ENCODE results near the gene PELO. TPM values are rescaled to one million over a fixed set of nuclear protein-coding genes. Genes with fewer than 3 reads are reported as not detected.

The PELO gene
- total RNA-seq, 1 donor from 2014 or later = 134 TPM

GRCh38 chr5:52804387-52804791 is 16.7 kb downstream of the PELO start:
- H3K4me3 Mint-ChIP-seq (ENCODE audit: unreplicated experiment) = peak overlapping the region; percentile 61
- no peaks in the 10 kb centered on the region for H3K27me3 Mint-ChIP-seq (ENCODE audit: low read depth)
- H3K27ac Mint-ChIP-seq (ENCODE audit: unreplicated experiment) = peak overlapping the region; percentile 87
- DNase-seq (ENCODE audit: low spot score) = no peak
- no peak for TF ChIP-seq CTCF (IDR thresholded peaks at IDR 0.05)
- peaks cover 62% of the 10 kb centered on the region for H3K4me1 Mint-ChIP-seq (ENCODE audit: low read depth)
- peaks cover 37% of the 10 kb centered on the region for H3K36me3 Mint-ChIP-seq (ENCODE audit: low read depth)
- no peaks in the 10 kb centered on the region for H3K9me3 Mint-ChIP-seq (ENCODE audit: low read depth)

GRCh38 chr5:52804981-52805380 is 17.3 kb downstream of the PELO start:
- Mint-ChIP-seq H3K4me1 (ENCODE audit: low read depth) (peaks cover 62% of the 10 kb centered on the region), H3K36me3 (ENCODE audit: low read depth) (peaks cover 37% of the 10 kb centered on the region), H3K27ac (ENCODE audit: unreplicated experiment) (peak overlapping the region; percentile 74), H3K27me3 (ENCODE audit: low read depth) (no peaks in the 10 kb centered on the region), H3K4me3 (ENCODE audit: unreplicated experiment) (peak overlapping the region; percentile 61), H3K9me3 (ENCODE audit: low read depth) (no peaks in the 10 kb centered on the region)
- no peak for TF ChIP-seq CTCF (IDR thresholded peaks at IDR 0.05)
- DNase-seq (ENCODE audit: low spot score) = no peak

- H3K27ac Mint-ChIP-seq (ENCODE audit: unreplicated experiment) = peak overlapping the region; percentile 74
- no peak for TF ChIP-seq CTCF (IDR thresholded peaks at IDR 0.05)
- H3K36me3 Mint-ChIP-seq (ENCODE audit: low read depth) = peaks cover 36% of the 10 kb centered on the region
- H3K27me3 Mint-ChIP-seq (ENCODE audit: low read depth) = no peaks in the 10 kb centered on the region
- H3K4me1 Mint-ChIP-seq (ENCODE audit: low read depth) = peaks cover 68% of the 10 kb centered on the region
- no peak for DNase-seq (ENCODE audit: low spot score)
- H3K4me3 Mint-ChIP-seq (ENCODE audit: unreplicated experiment) = peak overlapping the region; percentile 61
- H3K9me3 Mint-ChIP-seq (ENCODE audit: low read depth) = no peaks in the 10 kb centered on the region
Measured at GRCh38 chr5:52805615-52806014, 17.9 kb downstream of the PELO start.

- Mint-ChIP-seq H3K4me1 (ENCODE audit: low read depth) (peaks cover 83% of the 10 kb centered on the region), H3K27me3 (ENCODE audit: low read depth) (no peaks in the 10 kb centered on the region), H3K4me3 (ENCODE audit: unreplicated experiment) (no peak overlapping the region), H3K9me3 (ENCODE audit: low read depth) (no peaks in the 10 kb centered on the region), H3K27ac (ENCODE audit: unreplicated experiment) (peak overlapping the region; percentile 62), H3K36me3 (ENCODE audit: low read depth) (peaks cover 25% of the 10 kb centered on the region)
- no peak for DNase-seq (ENCODE audit: low spot score)
- no peak for TF ChIP-seq CTCF (IDR thresholded peaks at IDR 0.05)
Measured at GRCh38 chr5:52807037-52807436, 19.3 kb downstream of the PELO start.

GRCh38 chr5:52807723-52808122 is 20.0 kb downstream of the PELO start:
- TF ChIP-seq CTCF (IDR thresholded peaks at IDR 0.05) = no peak
- H3K36me3 Mint-ChIP-seq (ENCODE audit: low read depth) = peaks cover 22% of the 10 kb centered on the region
- peak overlapping the region; percentile 96 for H3K27ac Mint-ChIP-seq (ENCODE audit: unreplicated experiment)
- peaks cover 90% of the 10 kb centered on the region for H3K4me1 Mint-ChIP-seq (ENCODE audit: low read depth)
- no peak overlapping the region for H3K4me3 Mint-ChIP-seq (ENCODE audit: unreplicated experiment)
- H3K9me3 Mint-ChIP-seq (ENCODE audit: low read depth) = no peaks in the 10 kb centered on the region
- no peaks in the 10 kb centered on the region for H3K27me3 Mint-ChIP-seq (ENCODE audit: low read depth)
- no peak for DNase-seq (ENCODE audit: low spot score)
